K562 (cell line): ENCODE measurements around the gene ACAT1. TPM values are rescaled to one million over a fixed set of nuclear protein-coding genes. Genes with fewer than 3 reads are reported as not detected.

ENCODE experiments used
- ARHGAP35 ChIP-seq: fragments of 450-650 bp; IDR thresholded peaks from 2 replicates; pipeline ENCODE4 v1.6.1; 2018; ENCODE audit not compliant: partially characterized antibody
- DLX4 ChIP-seq: fragments of 250-450 bp; sonication (Bioruptor Pico); IDR thresholded peaks from 2 replicates; pipeline ENCODE4 v1.6.1; 2021; ENCODE audit warnings: mild to moderate bottlenecking
- EGR1 ChIP-seq: fragments of 450-650 bp; conservative IDR thresholded peaks from 2 replicates; pipeline ENCODE4 v1.6.1; 2017; ENCODE audit warnings: mild to moderate bottlenecking
- GABPB1 ChIP-seq: sonication (generic); formaldehyde crosslinking; IDR thresholded peaks from 2 replicates; pipeline ENCODE4 v1.8.0; 2022; ENCODE audit warnings: mild to moderate bottlenecking, missing genetic modification reagents
- KHSRP ChIP-seq: fragments of 450-650 bp; IDR thresholded peaks from 2 replicates; pipeline ENCODE4 v1.6.1; 2017
- MYBL2 ChIP-seq, 2 experiments: fragments of 450-650 bp in 1 of 2; sonication (generic) in 1 of 2; formaldehyde crosslinking in 1 of 2; IDR thresholded peaks; 2 replicates each; pipeline versions ENCODE4 v1.6.1 to v1.8.1; 2017 to 2022; ENCODE audit warnings: borderline replicate concordance in 1 of 2, inconsistent platforms in 1 of 2, low read depth in 1 of 2, mild to moderate bottlenecking in 1 of 2, missing genetic modification reagents in 1 of 2, moderate library complexity in 1 of 2
- NFIC ChIP-seq: fragments of 450-650 bp; IDR thresholded peaks from 2 replicates; pipeline ENCODE4 v1.6.1; 2017; ENCODE audit warnings: mild to moderate bottlenecking, inconsistent platforms
- PHB ChIP-seq: fragments of 250-450 bp; sonication (Bioruptor Pico); IDR thresholded peaks from 2 replicates; pipeline ENCODE4 v1.5.0; 2021
- RFX5 ChIP-seq: IDR thresholded peaks from 2 replicates; pipeline ENCODE4 v1.6.1; 2011; ENCODE audit warnings: low read depth, mild to moderate bottlenecking, improper control_type of control experiment, low read length
- RREB1 ChIP-seq: fragments of 250-450 bp; sonication (Bioruptor Pico); IDR thresholded peaks from 2 replicates; pipeline ENCODE4 v1.4.0; 2020
- U2AF2 ChIP-seq: fragments of 200-400 bp; formaldehyde crosslinking; optimal IDR thresholded peaks from 2 replicates; pipeline ENCODE3; 2017; ENCODE audit warnings: low read depth, mild to moderate bottlenecking, low read length
- ZFX ChIP-seq: sonication (generic); formaldehyde crosslinking; IDR thresholded peaks from 2 replicates; pipeline ENCODE4 v1.8.0; 2022; ENCODE audit warnings: mild to moderate bottlenecking, missing genetic modification reagents, moderate library complexity
- ZNF212 ChIP-seq: fragments of 450-650 bp; formaldehyde crosslinking; IDR thresholded peaks from 2 replicates; pipeline ENCODE4 v1.4.0; 2020; ENCODE audit warnings: mild to moderate bottlenecking
- ZNF3 ChIP-seq: fragments of 250-450 bp; sonication (Bioruptor Pico); IDR thresholded peaks from 2 replicates; pipeline ENCODE4 v1.5.0; 2021; ENCODE audit warnings: mild to moderate bottlenecking, moderate library complexity
- ZSCAN32 ChIP-seq: fragments of 450-650 bp; formaldehyde crosslinking; IDR thresholded peaks from 2 replicates; pipeline ENCODE4 v1.4.0; 2020; ENCODE audit warnings: mild to moderate bottlenecking, moderate library complexity
- polyA plus RNA-seq, 8 experiments: library from polyadenylated mRNA; depleted of rRNA in 4 of 8; stranded (reverse) in 5 of 8; unstranded in 3 of 8; fragments of >200 nt; fragmentation: Nextera tagmentation in 2 of 8; fragmentation: Illumina TruSeq in 1 of 8; extraction: Ambion mirVana in 2 of 8; extraction: Trizol in 1 of 8; gene quantifications; 2 replicates each; pipeline versions ENCODE4 v1.2.1 to v1.2.3, GENCODE V29; 2011 to 2014; ENCODE audit warnings: inconsistent platforms in 1 of 8, missing spikeins in 1 of 8
- total RNA-seq, 7 experiments: library from RNA; depleted of rRNA in 6 of 7; stranded (reverse); fragments of >200 nt in 6 of 7; fragmentation: Illumina TruSeq in 2 of 7; extraction: Trizol in 2 of 7; gene quantifications; 2 replicates each; pipeline versions ENCODE4 v1.2.1 to v1.2.3, GENCODE V29; 2011 to 2021; ENCODE audit warnings: low replicate concordance in 1 of 7
- TF ChIP-seq, protein P1 (sequence below): fragments of 450-650 bp; conservative IDR thresholded peaks from 2 replicates; pipeline ENCODE4 v1.6.1; 2016; ENCODE audit warnings: missing genetic modification characterization, low read depth, mild to moderate bottlenecking, missing compliant biosample characterization, moderate library complexity
- TF ChIP-seq, protein P2 (sequence below): sonication (generic); formaldehyde crosslinking; IDR thresholded peaks from 2 replicates; pipeline ENCODE4 v1.8.0; 2022; ENCODE audit warnings: missing genetic modification reagents, mild to moderate bottlenecking, borderline replicate concordance
- TF ChIP-seq, protein P3 (sequence below): sonication (generic); formaldehyde crosslinking; IDR thresholded peaks from 2 replicates; pipeline ENCODE4 v1.8.1; 2023; ENCODE audit warnings: mild to moderate bottlenecking, missing genetic modification reagents

ACAT1 gene
- total and polyA plus RNA-seq, 9 of the 15 experiments (the other 6 are each of a cell fraction or from before 2014, with no cell fraction given): 65.1 to 204 (median 104) TPM

- TF ChIP-seq ZNF212 (CRISPR knock-in tag) (no peak), MYBL2 (IDR thresholded peaks at IDR 0.05; ENCODE audit: low read depth) (no peak), MYBL2 (CRISPR knock-in tag; IDR thresholded peaks at IDR 0.05; ENCODE audit: borderline replicate concordance) (no peak), DLX4 (CRISPR knock-in tag) (no peak), ARHGAP35 (no peak), ZFX (CRISPR knock-in tag) (peak; percentile 99), RREB1 (CRISPR knock-in tag) (peak; percentile 34; the same call in 1 of the 2 replicates), U2AF2 (no peak), NFIC (peak; percentile 99), KHSRP (no peak), GABPB1 (CRISPR knock-in tag) (peak; percentile 83), ZNF3 (CRISPR knock-in tag) (no peak), PHB (CRISPR knock-in tag) (no peak), ZSCAN32 (CRISPR knock-in tag) (no peak), EGR1 (peak; percentile 17; the same call in 1 of the 2 replicates), RFX5 (no peak)
- TF ChIP-seq, protein P1, sequence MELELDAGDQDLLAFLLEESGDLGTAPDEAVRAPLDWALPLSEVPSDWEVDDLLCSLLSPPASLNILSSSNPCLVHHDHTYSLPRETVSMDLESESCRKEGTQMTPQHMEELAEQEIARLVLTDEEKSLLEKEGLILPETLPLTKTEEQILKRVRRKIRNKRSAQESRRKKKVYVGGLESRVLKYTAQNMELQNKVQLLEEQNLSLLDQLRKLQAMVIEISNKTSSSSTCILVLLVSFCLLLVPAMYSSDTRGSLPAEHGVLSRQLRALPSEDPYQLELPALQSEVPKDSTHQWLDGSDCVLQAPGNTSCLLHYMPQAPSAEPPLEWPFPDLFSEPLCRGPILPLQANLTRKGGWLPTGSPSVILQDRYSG (tag): no peak
- TF ChIP-seq, protein P2, sequence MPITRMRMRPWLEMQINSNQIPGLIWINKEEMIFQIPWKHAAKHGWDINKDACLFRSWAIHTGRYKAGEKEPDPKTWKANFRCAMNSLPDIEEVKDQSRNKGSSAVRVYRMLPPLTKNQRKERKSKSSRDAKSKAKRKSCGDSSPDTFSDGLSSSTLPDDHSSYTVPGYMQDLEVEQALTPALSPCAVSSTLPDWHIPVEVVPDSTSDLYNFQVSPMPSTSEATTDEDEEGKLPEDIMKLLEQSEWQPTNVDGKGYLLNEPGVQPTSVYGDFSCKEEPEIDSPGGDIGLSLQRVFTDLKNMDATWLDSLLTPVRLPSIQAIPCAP (CRISPR knock-in tag): no peak
- TF ChIP-seq, protein P3, sequence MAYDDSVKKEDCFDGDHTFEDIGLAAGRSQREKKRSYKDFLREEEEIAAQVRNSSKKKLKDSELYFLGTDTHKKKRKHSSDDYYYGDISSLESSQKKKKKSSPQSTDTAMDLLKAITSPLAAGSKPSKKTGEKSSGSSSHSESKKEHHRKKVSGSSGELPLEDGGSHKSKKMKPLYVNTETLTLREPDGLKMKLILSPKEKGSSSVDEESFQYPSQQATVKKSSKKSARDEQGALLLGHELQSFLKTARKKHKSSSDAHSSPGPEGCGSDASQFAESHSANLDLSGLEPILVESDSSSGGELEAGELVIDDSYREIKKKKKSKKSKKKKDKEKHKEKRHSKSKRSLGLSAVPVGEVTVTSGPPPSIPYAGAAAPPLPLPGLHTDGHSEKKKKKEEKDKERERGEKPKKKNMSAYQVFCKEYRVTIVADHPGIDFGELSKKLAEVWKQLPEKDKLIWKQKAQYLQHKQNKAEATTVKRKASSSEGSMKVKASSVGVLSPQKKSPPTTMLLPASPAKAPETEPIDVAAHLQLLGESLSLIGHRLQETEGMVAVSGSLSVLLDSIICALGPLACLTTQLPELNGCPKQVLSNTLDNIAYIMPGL (CRISPR knock-in tag): no peak
Measured at GRCh38 chr11:108121274-108122155, at the start of gene ACAT1 (continued).
